Spinal cord (tissue), 10 donors: ENCODE data around the gene GPBAR1. TPM values are rescaled to one million over a fixed set of nuclear protein-coding genes. Genes with fewer than 3 reads are reported as not detected.
A peak's percentile ranks its signal among the peaks of the same experiment; 100 is the strongest.

Source experiments
- DNase-seq, 6 donors: peaks; one replicate each; pipeline versions ENCODE4 v3.0.0 to v3.0.0-alpha.2; 2013 to 2015; ENCODE audit warnings: low spot score in 6 of 6, low read depth in 4 of 6
- H3K27ac ChIP-seq: one replicate; pipeline ENCODE4 v1.5.1; 2013; ENCODE audit warnings: low read depth, low read length, control low read depth
- H3K27me3 ChIP-seq: one replicate; pipeline ENCODE4 v1.6.1; 2013; ENCODE audit warnings: low read length; ENCODE audit not compliant: control insufficient read depth, insufficient read depth
- H3K36me3 ChIP-seq: one replicate; pipeline ENCODE4 v1.6.1; 2013; ENCODE audit warnings: low read length; ENCODE audit not compliant: control insufficient read depth, insufficient read depth
- H3K4me1 ChIP-seq: one replicate; pipeline ENCODE4 v1.6.1; 2013; ENCODE audit warnings: low read length; ENCODE audit not compliant: control insufficient read depth, insufficient read depth
- H3K4me3 ChIP-seq: one replicate; pipeline ENCODE4 v1.5.1; 2013; ENCODE audit warnings: low read depth, low read length, control low read depth
- H3K9me3 ChIP-seq: one replicate; pipeline ENCODE4 v1.6.1; 2013; ENCODE audit warnings: low read length; ENCODE audit not compliant: control insufficient read depth, insufficient read depth
- WGBS: methylation state at CpG from one replicate; pipeline ENCODE4 v1.1.5; 2013; ENCODE audit warnings: missing lambda C conversion rate; ENCODE audit not compliant: insufficient coverage; 5-methylcytosine and 5-hydroxymethylcytosine counted together
- polyA plus RNA-seq, 2 donors: library from polyadenylated mRNA; unstranded; fragments of 120-200 nt; gene quantifications; one replicate each; pipeline ENCODE4 v1.2.1, GENCODE V29; 2013; ENCODE audit not compliant: insufficient read length in 2 of 2
- total RNA-seq, 2 donors: library from RNA; depleted of rRNA in 1 of 2; stranded (reverse); fragments of 120-200 nt in 1 of 2; fragments of >200 nt in 1 of 2; gene quantifications; one replicate each; pipeline versions ENCODE4 v1.2.3 to v1.2.4, GENCODE V29; 2013 to 2014
- donor health status: healthy.

The GPBAR1 gene
- total and polyA plus RNA-seq, 4 donors: 0.30 to 0.74 (median 0.40) TPM

- 96% methylated on average over 3 of the region's 5 CpGs for WGBS
- no peak overlapping the region for H3K27ac ChIP-seq
Observed at GRCh38 chr2:218223046-218223445, 37.8 kb upstream of the GPBAR1 start.

GRCh38 chr2:218224186-218224585 lies 36.6 kb upstream of the GPBAR1 start:
- Histone ChIP-seq H3K9me3 (no peaks in the 10 kb centered on the region), H3K27me3 (no peaks in the 10 kb centered on the region), H3K4me3 (no peak overlapping the region), H3K27ac (no peak overlapping the region), H3K36me3 (peaks cover 14% of the 10 kb centered on the region), H3K4me1 (peaks cover 9% of the 10 kb centered on the region)
- no peak for DNase-seq
- WGBS: no CpG with 5 or more reads among the region's 1 CpG

More at GRCh38 chr2:218223046-218223445, 37.8 kb upstream of the GPBAR1 start:
- no peaks in the 10 kb centered on the region for H3K9me3 ChIP-seq
- H3K4me1 ChIP-seq: peaks cover 10% of the 10 kb centered on the region
- no peak overlapping the region for H3K4me3 ChIP-seq
- peak in 1 of 6 donors; percentile 32 for DNase-seq
- H3K36me3 ChIP-seq: peaks cover 14% of the 10 kb centered on the region
- H3K27me3 ChIP-seq: no peaks in the 10 kb centered on the region

GRCh38 chr2:218226903-218227302 lies 33.9 kb upstream of the GPBAR1 start:
- Histone ChIP-seq H3K27me3 (no peaks in the 10 kb centered on the region), H3K4me3 (no peak overlapping the region), H3K36me3 (peaks cover 31% of the 10 kb centered on the region), H3K4me1 (no peaks in the 10 kb centered on the region), H3K9me3 (no peaks in the 10 kb centered on the region), H3K27ac (no peak overlapping the region)
- WGBS: 100% methylated on average over 1 of the region's 3 CpGs
- DNase-seq: no peak

- H3K4me1 ChIP-seq: no peaks in the 10 kb centered on the region
- no peaks in the 10 kb centered on the region for H3K9me3 ChIP-seq
- peaks cover 43% of the 10 kb centered on the region for H3K36me3 ChIP-seq
- no peak for DNase-seq
- no peak overlapping the region for H3K27ac ChIP-seq
- no CpG with 5 or more reads among the region's 6 CpGs for WGBS
- no peaks in the 10 kb centered on the region for H3K27me3 ChIP-seq
- no peak overlapping the region for H3K4me3 ChIP-seq
Observed at GRCh38 chr2:218228366-218229090, 32.3 kb upstream of the GPBAR1 start.

GRCh38 chr2:218229239-218229638 lies 31.6 kb upstream of the GPBAR1 start:
- WGBS: 60% methylated on average over 1 of the region's 3 CpGs
- Histone ChIP-seq H3K36me3 (peaks cover 46% of the 10 kb centered on the region), H3K4me3 (no peak overlapping the region), H3K27ac (no peak overlapping the region), H3K27me3 (no peaks in the 10 kb centered on the region), H3K9me3 (no peaks in the 10 kb centered on the region), H3K4me1 (no peaks in the 10 kb centered on the region)
- DNase-seq: no peak

- Histone ChIP-seq H3K4me3 (no peak overlapping the region), H3K27me3 (no peaks in the 10 kb centered on the region), H3K4me1 (no peaks in the 10 kb centered on the region), H3K27ac (no peak overlapping the region), H3K9me3 (no peaks in the 10 kb centered on the region), H3K36me3 (peaks cover 46% of the 10 kb centered on the region)
- no peak for DNase-seq
- 86% methylated on average over 4 of the region's 4 CpGs for WGBS
Observed at GRCh38 chr2:218229851-218230250, 31.0 kb upstream of the GPBAR1 start.

GRCh38 chr2:218230882-218231281 lies 29.9 kb upstream of the GPBAR1 start:
- H3K27ac ChIP-seq: no peak overlapping the region
- WGBS: no CpG with 5 or more reads among the region's 1 CpG
- DNase-seq: no peak
- H3K9me3 ChIP-seq: no peaks in the 10 kb centered on the region
- H3K4me3 ChIP-seq: no peak overlapping the region
- H3K36me3 ChIP-seq: peaks cover 50% of the 10 kb centered on the region
- H3K27me3 ChIP-seq: no peaks in the 10 kb centered on the region
- no peaks in the 10 kb centered on the region for H3K4me1 ChIP-seq

GRCh38 chr2:218233543-218233942 lies 27.3 kb upstream of the GPBAR1 start:
- no peaks in the 10 kb centered on the region for H3K9me3 ChIP-seq
- H3K36me3 ChIP-seq: peaks cover 53% of the 10 kb centered on the region
- no peaks in the 10 kb centered on the region for H3K4me1 ChIP-seq
- no peak for DNase-seq
- no peak overlapping the region for H3K4me3 ChIP-seq
- WGBS: 97% methylated on average over 3 of the region's 4 CpGs
- no peaks in the 10 kb centered on the region for H3K27me3 ChIP-seq
- H3K27ac ChIP-seq: no peak overlapping the region

GRCh38 chr2:218234521-218234920 lies 26.3 kb upstream of the GPBAR1 start:
- DNase-seq: no peak
- no CpG with 5 or more reads among the region's 3 CpGs for WGBS
- Histone ChIP-seq H3K27ac (no peak overlapping the region), H3K4me1 (no peaks in the 10 kb centered on the region), H3K36me3 (peaks cover 56% of the 10 kb centered on the region), H3K27me3 (no peaks in the 10 kb centered on the region), H3K4me3 (no peak overlapping the region), H3K9me3 (no peaks in the 10 kb centered on the region)

GRCh38 chr2:218235017-218235416 lies 25.8 kb upstream of the GPBAR1 start:
- no peaks in the 10 kb centered on the region for H3K9me3 ChIP-seq
- no peak overlapping the region for H3K27ac ChIP-seq
- no peak for DNase-seq
- 100% methylated on average over 2 of the region's 2 CpGs for WGBS
- H3K27me3 ChIP-seq: no peaks in the 10 kb centered on the region
- peaks cover 58% of the 10 kb centered on the region for H3K36me3 ChIP-seq
- no peaks in the 10 kb centered on the region for H3K4me1 ChIP-seq
- H3K4me3 ChIP-seq: no peak overlapping the region
